ENCODE measurements around the gene KCNG4. TPM values are rescaled to one million over a fixed set of nuclear protein-coding genes. Genes with fewer than 3 reads are reported as not detected.

The KCNG4 gene
- polyA plus RNA-seq, 1 donor (not counting 4 experiments of a cell fraction or from before 2014, with no cell fraction given) = not detected

DNA sequence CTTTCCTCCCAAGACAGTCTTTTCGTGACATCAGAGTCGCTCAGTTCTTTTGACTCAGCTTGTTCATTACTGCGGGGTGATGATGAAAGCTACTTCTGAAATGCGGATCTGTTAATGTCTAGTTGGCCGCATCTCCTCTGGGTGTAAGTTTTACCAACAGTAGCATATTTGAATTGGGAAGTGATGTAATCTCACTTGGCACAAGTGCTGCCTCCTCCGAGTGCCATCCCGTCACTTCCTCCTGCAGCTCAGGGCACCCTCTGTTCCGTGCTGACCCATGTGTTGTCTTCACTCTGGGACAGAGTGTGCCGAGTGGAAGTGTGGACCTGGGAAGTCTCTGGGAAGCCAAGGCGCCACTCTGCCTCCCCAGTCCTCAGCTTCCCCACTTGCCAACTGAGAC, 40.0 kb downstream of the KCNG4 start:
- no peak for FAIRE-seq

GRCh38 chr16:84199097-84199496, 40.7 kb downstream of the KCNG4 start:
- Histone ChIP-seq H3K9me3 (ENCODE audit: control insufficient read depth, low read depth, low read length) (no peaks in the 10 kb centered on the region), H3K27ac (ENCODE audit: control insufficient read depth, insufficient read depth, low read length) (no peak overlapping the region), H3K9ac (ENCODE audit: control insufficient read depth, extremely low read depth, insufficient read depth, low read length) (no peak overlapping the region), H3K4me3 (ENCODE audit: control insufficient read depth in 2 of 3, extremely low read depth in 1 of 3, insufficient read depth in 2 of 3, low read depth in 1 of 3, low read length in 3 of 3) (no peak overlapping the region), H2AFZ (ENCODE audit: control insufficient read depth, low read length) (no peak overlapping the region), H3K27me3 (ENCODE audit: control insufficient read depth, extremely low read depth, insufficient read depth, low read length) (no peaks in the 10 kb centered on the region), H4K20me1 (ENCODE audit: control insufficient read depth, extremely low read depth, insufficient read depth, low read length) (no peaks in the 10 kb centered on the region), H3K36me3 (ENCODE audit: control insufficient read depth in 2 of 2, extremely low read depth in 1 of 2, insufficient read depth in 2 of 2, low read length in 2 of 2) (no peaks in the 10 kb centered on the region), H3K4me2 (ENCODE audit: control insufficient read depth, extremely low read depth, insufficient read depth, low read depth, low read length) (no peak overlapping the region), H3K4me1 (ENCODE audit: control insufficient read depth, extremely low read depth, insufficient read depth, low read length) (peaks cover 34% of the 10 kb centered on the region), H3K79me2 (ENCODE audit: control insufficient read depth, insufficient read depth, low read length) (no peaks in the 10 kb centered on the region), H3K9me1 (ENCODE audit: control insufficient read depth, extremely low read depth, insufficient read depth, low read length) (no peaks in the 10 kb centered on the region)
- FAIRE-seq (no peak), DNase-seq (ENCODE audit: low read depth, low spot score) (no peak)
- dilution Hi-C loops (cut with MboI; ENCODE audit: extremely low pct_ligation_motif_present, low sequenced_read_pairs) = no loop called here
- TF ChIP-seq, protein P1, sequence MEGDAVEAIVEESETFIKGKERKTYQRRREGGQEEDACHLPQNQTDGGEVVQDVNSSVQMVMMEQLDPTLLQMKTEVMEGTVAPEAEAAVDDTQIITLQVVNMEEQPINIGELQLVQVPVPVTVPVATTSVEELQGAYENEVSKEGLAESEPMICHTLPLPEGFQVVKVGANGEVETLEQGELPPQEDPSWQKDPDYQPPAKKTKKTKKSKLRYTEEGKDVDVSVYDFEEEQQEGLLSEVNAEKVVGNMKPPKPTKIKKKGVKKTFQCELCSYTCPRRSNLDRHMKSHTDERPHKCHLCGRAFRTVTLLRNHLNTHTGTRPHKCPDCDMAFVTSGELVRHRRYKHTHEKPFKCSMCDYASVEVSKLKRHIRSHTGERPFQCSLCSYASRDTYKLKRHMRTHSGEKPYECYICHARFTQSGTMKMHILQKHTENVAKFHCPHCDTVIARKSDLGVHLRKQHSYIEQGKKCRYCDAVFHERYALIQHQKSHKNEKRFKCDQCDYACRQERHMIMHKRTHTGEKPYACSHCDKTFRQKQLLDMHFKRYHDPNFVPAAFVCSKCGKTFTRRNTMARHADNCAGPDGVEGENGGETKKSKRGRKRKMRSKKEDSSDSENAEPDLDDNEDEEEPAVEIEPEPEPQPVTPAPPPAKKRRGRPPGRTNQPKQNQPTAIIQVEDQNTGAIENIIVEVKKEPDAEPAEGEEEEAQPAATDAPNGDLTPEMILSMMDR (optimal IDR thresholded peaks at IDR 0.05 in 1 of 3, IDR thresholded peaks at IDR 0.05 in 1 of 3, conservative IDR thresholded peaks at IDR 0.05 in 1 of 3; ENCODE audit: extremely low read depth in 1 of 3, insufficient read depth in 2 of 3, low read length in 3 of 3) = no peak
- no peak for TF ChIP-seq EZH2 (IDR thresholded peaks at IDR 0.05; ENCODE audit: low read length)

More for the DNA sequence above, 40.0 kb downstream of the KCNG4 start:
- H3K9ac ChIP-seq (ENCODE audit: control insufficient read depth, extremely low read depth, insufficient read depth, low read length) = no peak overlapping the region
- no peaks in the 10 kb centered on the region for H3K27me3 ChIP-seq (ENCODE audit: control insufficient read depth, extremely low read depth, insufficient read depth, low read length)
- peaks cover 34% of the 10 kb centered on the region for H3K4me1 ChIP-seq (ENCODE audit: control insufficient read depth, extremely low read depth, insufficient read depth, low read length)
- H3K4me3 ChIP-seq (ENCODE audit: control insufficient read depth in 2 of 3, extremely low read depth in 1 of 3, insufficient read depth in 2 of 3, low read depth in 1 of 3, low read length in 3 of 3) = no peak overlapping the region
- TF ChIP-seq, protein P1 (optimal IDR thresholded peaks at IDR 0.05 in 1 of 3, IDR thresholded peaks at IDR 0.05 in 1 of 3, conservative IDR thresholded peaks at IDR 0.05 in 1 of 3; ENCODE audit: extremely low read depth in 1 of 3, insufficient read depth in 2 of 3, low read length in 3 of 3) = no peak
- H4K20me1 ChIP-seq (ENCODE audit: control insufficient read depth, extremely low read depth, insufficient read depth, low read length) = no peaks in the 10 kb centered on the region
- no peaks in the 10 kb centered on the region for H3K36me3 ChIP-seq (ENCODE audit: control insufficient read depth in 2 of 2, extremely low read depth in 1 of 2, insufficient read depth in 2 of 2, low read length in 2 of 2)
- H3K79me2 ChIP-seq (ENCODE audit: control insufficient read depth, insufficient read depth, low read length) = no peaks in the 10 kb centered on the region
- no peaks in the 10 kb centered on the region for H3K9me3 ChIP-seq (ENCODE audit: control insufficient read depth, low read depth, low read length)
- peak overlapping the region; percentile 29 for H2AFZ ChIP-seq (ENCODE audit: control insufficient read depth, low read length)
- no peaks in the 10 kb centered on the region for H3K9me1 ChIP-seq (ENCODE audit: control insufficient read depth, extremely low read depth, insufficient read depth, low read length)
- peak overlapping the region; percentile 19 for H3K4me2 ChIP-seq (ENCODE audit: control insufficient read depth, extremely low read depth, insufficient read depth, low read depth, low read length)
- DNase-seq (ENCODE audit: low read depth, low spot score) = no peak
- dilution Hi-C loops (cut with MboI; ENCODE audit: extremely low pct_ligation_motif_present, low sequenced_read_pairs) = no loop called here
- H3K27ac ChIP-seq (ENCODE audit: control insufficient read depth, insufficient read depth, low read length) = no peak overlapping the region

Data from keratinocyte (primary cell).